Neural cell (in vitro differentiated cells): ENCODE results near the gene TPD52L1.
"Not testable (repeated sequence)": the region's sequence is repeated elsewhere in the genome, so short reads cannot be mapped to it uniquely, and the experiment has no call there.

Experiments
- EZH2 ChIP-seq: fragments of 200-600, 300-800 bp; shearing (Covaris generic), sonication (generic); IDR thresholded peaks from 2 replicates; pipeline ENCODE4 v1.6.1; 2014; ENCODE audit warnings: antibody characterized with exemption, low read length, borderline replicate concordance, mild to moderate bottlenecking; ENCODE audit not compliant: insufficient read depth, poor library complexity, severe bottlenecking
- POLR2AphosphoS5 ChIP-seq: IDR thresholded peaks from 2 replicates; pipeline ENCODE4 v1.6.1; 2012
- RAD21 ChIP-seq: fragments of 450-650 bp; conservative IDR thresholded peaks from 2 replicates; pipeline ENCODE4 v1.6.1; 2014; ENCODE audit warnings: antibody characterized with exemption, mild to moderate bottlenecking, moderate library complexity
- TAF1 ChIP-seq: IDR thresholded peaks from 2 replicates; pipeline ENCODE4 v1.6.1; 2012; ENCODE audit warnings: low read depth
- TF ChIP-seq, protein P1 (sequence below): fragments of 450-650 bp; IDR thresholded peaks from 2 replicates; pipeline ENCODE4 v1.5.1; 2014; ENCODE audit warnings: antibody characterized with exemption, mild to moderate bottlenecking, moderate library complexity; ENCODE audit not compliant: poor library complexity, severe bottlenecking
- TF ChIP-seq, protein P2 (sequence below): IDR thresholded peaks from 2 replicates; pipeline ENCODE4 v1.6.1; 2012; ENCODE audit warnings: borderline replicate concordance

DNA sequence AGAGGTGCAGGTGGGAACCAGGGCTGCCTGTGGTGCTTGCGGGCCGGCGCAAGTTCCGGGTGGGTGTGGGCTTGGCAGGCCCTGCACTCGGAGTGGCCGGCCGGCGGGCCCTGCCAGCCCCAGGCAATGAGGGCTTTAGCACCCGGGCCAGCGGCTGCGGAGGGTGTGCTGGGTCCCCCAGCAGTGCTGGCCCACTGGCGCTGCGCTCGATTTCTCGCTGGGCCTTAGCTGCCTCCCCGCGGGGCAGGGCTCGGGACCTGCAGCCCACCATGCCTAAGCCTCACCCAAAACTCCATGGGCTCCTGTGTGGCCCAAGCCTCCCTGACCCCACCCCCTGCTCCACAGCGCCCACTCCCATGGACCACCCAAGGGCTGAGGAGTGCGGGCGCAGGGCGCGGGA, 27.7 kb upstream of the TPD52L1 start:
- not testable (repeated sequence) for TF ChIP-seq EZH2, TAF1, RAD21, POLR2AphosphoS5
- TF ChIP-seq, protein P1, sequence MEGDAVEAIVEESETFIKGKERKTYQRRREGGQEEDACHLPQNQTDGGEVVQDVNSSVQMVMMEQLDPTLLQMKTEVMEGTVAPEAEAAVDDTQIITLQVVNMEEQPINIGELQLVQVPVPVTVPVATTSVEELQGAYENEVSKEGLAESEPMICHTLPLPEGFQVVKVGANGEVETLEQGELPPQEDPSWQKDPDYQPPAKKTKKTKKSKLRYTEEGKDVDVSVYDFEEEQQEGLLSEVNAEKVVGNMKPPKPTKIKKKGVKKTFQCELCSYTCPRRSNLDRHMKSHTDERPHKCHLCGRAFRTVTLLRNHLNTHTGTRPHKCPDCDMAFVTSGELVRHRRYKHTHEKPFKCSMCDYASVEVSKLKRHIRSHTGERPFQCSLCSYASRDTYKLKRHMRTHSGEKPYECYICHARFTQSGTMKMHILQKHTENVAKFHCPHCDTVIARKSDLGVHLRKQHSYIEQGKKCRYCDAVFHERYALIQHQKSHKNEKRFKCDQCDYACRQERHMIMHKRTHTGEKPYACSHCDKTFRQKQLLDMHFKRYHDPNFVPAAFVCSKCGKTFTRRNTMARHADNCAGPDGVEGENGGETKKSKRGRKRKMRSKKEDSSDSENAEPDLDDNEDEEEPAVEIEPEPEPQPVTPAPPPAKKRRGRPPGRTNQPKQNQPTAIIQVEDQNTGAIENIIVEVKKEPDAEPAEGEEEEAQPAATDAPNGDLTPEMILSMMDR, result not testable (repeated sequence)
- TF ChIP-seq, protein P2, sequence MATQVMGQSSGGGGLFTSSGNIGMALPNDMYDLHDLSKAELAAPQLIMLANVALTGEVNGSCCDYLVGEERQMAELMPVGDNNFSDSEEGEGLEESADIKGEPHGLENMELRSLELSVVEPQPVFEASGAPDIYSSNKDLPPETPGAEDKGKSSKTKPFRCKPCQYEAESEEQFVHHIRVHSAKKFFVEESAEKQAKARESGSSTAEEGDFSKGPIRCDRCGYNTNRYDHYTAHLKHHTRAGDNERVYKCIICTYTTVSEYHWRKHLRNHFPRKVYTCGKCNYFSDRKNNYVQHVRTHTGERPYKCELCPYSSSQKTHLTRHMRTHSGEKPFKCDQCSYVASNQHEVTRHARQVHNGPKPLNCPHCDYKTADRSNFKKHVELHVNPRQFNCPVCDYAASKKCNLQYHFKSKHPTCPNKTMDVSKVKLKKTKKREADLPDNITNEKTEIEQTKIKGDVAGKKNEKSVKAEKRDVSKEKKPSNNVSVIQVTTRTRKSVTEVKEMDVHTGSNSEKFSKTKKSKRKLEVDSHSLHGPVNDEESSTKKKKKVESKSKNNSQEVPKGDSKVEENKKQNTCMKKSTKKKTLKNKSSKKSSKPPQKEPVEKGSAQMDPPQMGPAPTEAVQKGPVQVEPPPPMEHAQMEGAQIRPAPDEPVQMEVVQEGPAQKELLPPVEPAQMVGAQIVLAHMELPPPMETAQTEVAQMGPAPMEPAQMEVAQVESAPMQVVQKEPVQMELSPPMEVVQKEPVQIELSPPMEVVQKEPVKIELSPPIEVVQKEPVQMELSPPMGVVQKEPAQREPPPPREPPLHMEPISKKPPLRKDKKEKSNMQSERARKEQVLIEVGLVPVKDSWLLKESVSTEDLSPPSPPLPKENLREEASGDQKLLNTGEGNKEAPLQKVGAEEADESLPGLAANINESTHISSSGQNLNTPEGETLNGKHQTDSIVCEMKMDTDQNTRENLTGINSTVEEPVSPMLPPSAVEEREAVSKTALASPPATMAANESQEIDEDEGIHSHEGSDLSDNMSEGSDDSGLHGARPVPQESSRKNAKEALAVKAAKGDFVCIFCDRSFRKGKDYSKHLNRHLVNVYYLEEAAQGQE, result not testable (repeated sequence)
